ENCODE measurements around the gene MYOM3. TPM values are rescaled to one million over a fixed set of nuclear protein-coding genes. Genes with fewer than 3 reads are reported as not detected.

MYOM3 gene
- total and polyA plus RNA-seq, 11 donors, result 76.7 to 379 (median 288) TPM

DNA sequence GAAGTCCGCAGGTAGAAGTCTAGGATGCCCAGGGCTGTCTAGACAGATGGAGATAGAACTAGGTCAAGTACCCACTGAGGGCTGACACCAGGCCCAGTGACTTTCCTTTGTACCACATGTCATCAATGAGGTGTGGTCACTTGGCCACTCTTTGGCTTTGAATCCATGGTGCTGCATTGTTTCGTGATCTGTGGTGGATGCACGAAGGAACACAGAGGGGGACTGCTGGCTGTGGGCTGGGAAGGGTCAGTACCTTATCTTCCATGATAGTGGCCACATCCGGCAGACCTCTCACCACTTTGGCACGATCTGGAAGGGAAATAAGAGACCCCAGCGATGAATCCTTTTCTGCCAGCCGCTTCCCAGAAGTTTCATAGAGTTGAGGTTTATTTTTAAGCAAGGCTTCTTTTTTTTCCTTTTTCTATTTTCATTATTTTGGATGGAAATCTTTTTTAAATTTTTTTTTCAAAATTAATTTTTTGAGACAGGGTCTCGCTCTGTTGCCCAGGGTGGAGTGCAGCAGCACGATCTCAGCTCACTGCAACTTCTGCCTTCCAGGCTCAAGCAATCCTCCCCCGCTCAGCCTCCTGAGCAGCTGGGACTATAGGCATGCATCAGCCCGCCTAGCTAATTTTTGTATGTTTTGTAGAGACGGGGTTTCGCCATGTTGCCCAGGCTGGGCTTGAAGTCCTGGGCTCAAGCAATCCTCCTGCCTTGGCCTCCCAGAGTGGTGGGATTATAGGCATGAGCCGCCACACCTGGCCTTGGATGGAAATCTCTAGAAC is 53.1 kb downstream of the MYOM3 start:
- intact Hi-C loops (cut with DNase I), result no loop called here
- Histone ChIP-seq H3K9me3 (peaks cover 0 to 8% (median 0%) of the 10 kb centered on the region in 12 donors), H3K27ac (no peak overlapping the region), H3K4me3 (no peak overlapping the region), H3K36me3 (peaks cover 0 to 83% (median 36%) of the 10 kb centered on the region in 9 donors), H3K27me3 (no peaks in the 10 kb centered on the region), H3K4me1 (no peaks in the 10 kb centered on the region)
- ATAC-seq, result no peak
- WGBS, 4 donors, result 72 to 76% (median 74%) methylated on average over 14 of the region's 14 CpGs
- DNase-seq, result peak in 1 of 5 donors; percentile 21
- TF ChIP-seq, protein P1, sequence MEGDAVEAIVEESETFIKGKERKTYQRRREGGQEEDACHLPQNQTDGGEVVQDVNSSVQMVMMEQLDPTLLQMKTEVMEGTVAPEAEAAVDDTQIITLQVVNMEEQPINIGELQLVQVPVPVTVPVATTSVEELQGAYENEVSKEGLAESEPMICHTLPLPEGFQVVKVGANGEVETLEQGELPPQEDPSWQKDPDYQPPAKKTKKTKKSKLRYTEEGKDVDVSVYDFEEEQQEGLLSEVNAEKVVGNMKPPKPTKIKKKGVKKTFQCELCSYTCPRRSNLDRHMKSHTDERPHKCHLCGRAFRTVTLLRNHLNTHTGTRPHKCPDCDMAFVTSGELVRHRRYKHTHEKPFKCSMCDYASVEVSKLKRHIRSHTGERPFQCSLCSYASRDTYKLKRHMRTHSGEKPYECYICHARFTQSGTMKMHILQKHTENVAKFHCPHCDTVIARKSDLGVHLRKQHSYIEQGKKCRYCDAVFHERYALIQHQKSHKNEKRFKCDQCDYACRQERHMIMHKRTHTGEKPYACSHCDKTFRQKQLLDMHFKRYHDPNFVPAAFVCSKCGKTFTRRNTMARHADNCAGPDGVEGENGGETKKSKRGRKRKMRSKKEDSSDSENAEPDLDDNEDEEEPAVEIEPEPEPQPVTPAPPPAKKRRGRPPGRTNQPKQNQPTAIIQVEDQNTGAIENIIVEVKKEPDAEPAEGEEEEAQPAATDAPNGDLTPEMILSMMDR (IDR thresholded peaks at IDR 0.05), result no peak
- TF ChIP-seq POLR2A (IDR thresholded peaks at IDR 0.05), result no peak

DNA sequence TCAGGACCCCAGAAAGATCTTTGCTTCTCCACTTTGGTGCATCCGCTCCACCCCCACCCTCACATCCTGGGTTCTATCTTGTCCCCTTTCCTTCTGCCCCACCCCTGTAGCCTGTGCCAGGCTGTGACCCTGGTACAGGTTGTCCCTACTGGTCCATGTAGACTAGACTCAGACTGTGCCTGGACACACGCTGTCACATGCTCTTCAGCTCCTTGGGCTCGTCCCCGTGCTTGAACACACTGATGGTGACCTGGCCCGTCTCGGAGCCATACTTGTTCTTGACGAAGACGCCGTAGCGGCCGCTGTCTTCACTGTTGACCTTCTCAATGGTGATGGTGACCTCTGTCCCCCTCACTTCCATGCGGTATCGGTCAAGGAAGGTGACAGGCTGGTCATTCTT is 54.8 kb downstream of the MYOM3 start:
- DNase-seq (no peak), ATAC-seq (peak in 1 of 4 donors; percentile 28)
- Histone ChIP-seq H3K4me3 (no peak overlapping the region), H3K4me1 (peaks cover 0 to 2% (median 0%) of the 10 kb centered on the region in 12 donors), H3K36me3 (peaks cover 0 to 66% (median 26%) of the 10 kb centered on the region in 9 donors), H3K27ac (no peak overlapping the region), H3K9me3 (peaks cover 0 to 2% (median 0%) of the 10 kb centered on the region in 12 donors), H3K27me3 (no peaks in the 10 kb centered on the region)
- intact Hi-C loops (cut with DNase I), result no loop called here
- no peak for TF ChIP-seq POLR2A (IDR thresholded peaks at IDR 0.05)
- TF ChIP-seq, protein P1 (IDR thresholded peaks at IDR 0.05), result no peak
- 93 to 95% (median 94%) methylated on average over 13 of the region's 13 CpGs for WGBS, 4 donors

DNA sequence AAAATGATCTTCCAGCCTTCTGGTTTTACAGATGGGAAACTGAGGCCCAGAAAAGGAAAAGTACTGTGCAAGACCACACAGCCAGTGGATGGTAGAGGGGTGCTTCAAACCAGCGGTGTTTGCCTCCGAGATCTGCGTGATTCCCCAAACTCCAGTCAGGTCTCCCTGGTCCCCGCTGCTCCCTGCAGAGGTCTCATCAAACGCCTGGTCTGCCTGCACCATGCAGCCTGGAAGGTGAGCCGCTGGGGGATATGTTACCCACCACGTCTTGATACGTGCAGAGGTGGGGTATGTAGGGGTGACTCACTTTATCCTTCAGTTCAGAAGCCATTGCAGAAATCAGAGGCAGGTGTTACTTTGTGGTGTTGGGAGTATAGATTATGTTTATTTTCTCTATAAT is 56.3 kb downstream of the MYOM3 start:
- no peak overlapping the region for H3K27ac ChIP-seq
- intact Hi-C loops (cut with DNase I), result no loop called here
- WGBS, 4 donors, result 72 to 83% (median 78%) methylated on average over 8 of the region's 8 CpGs
- H3K4me3 ChIP-seq, result no peak overlapping the region
- TF ChIP-seq, protein P1 (IDR thresholded peaks at IDR 0.05), result no peak
- no peak for TF ChIP-seq POLR2A (IDR thresholded peaks at IDR 0.05)
- peaks cover 0 to 11% (median 0%) of the 10 kb centered on the region in 12 donors for H3K4me1 ChIP-seq
- no peaks in the 10 kb centered on the region for H3K9me3 ChIP-seq
- no peak for DNase-seq
- H3K36me3 ChIP-seq, result peaks cover 0 to 52% (median 14%) of the 10 kb centered on the region in 9 donors
- ATAC-seq, result peak in 1 of 4 donors; percentile 22
- H3K27me3 ChIP-seq, result no peaks in the 10 kb centered on the region

- TF ChIP-seq POLR2A (IDR thresholded peaks at IDR 0.05), result no peak
- TF ChIP-seq, protein P1 (IDR thresholded peaks at IDR 0.05), result no peak
- H3K36me3 ChIP-seq, result peaks cover 0 to 20% (median 0%) of the 10 kb centered on the region in 9 donors
- H3K27me3 ChIP-seq, result no peaks in the 10 kb centered on the region
- intact Hi-C loops (cut with DNase I), result no loop called here
- ATAC-seq (no peak), DNase-seq (no peak)
- no peaks in the 10 kb centered on the region for H3K9me3 ChIP-seq
- H3K4me3 ChIP-seq, result no peak overlapping the region
- H3K4me1 ChIP-seq, result peaks cover 0 to 16% (median 0%) of the 10 kb centered on the region in 12 donors
- no peak overlapping the region for H3K27ac ChIP-seq
- WGBS, 4 donors, result 61 to 63% (median 63%) methylated on average over 6 of the region's 6 CpGs
Measured at GRCh38 chr1:24052220-24052619, 59.7 kb downstream of the MYOM3 start.

Data from heart left ventricle (tissue), 16 donors.